Activated CD4-positive, alpha-beta memory T cell treated with anti-CD3 and anti-CD28 coated beads for 36 hours (primary cell): ENCODE results near the gene CYSRT1. TPM values are rescaled to one million over a fixed set of nuclear protein-coding genes. Genes with fewer than 3 reads are reported as not detected.

Source experiments
- CTCF ChIA-PET: fragments of 350-600 bp; sonication (Branson Sonifier 250); formaldehyde crosslinking; loops from one replicate; lab custom pipeline; 2021; ENCODE audit warnings: antibody characterized with exemption, inconsistent platforms; lab: Charles Lee
- POLR2A ChIA-PET: fragments of 350-600 bp; sonication (Branson Sonifier 250); formaldehyde crosslinking; loops from one replicate; lab custom pipeline; 2021; ENCODE audit warnings: antibody characterized with exemption; lab: Charles Lee
- DNase-seq: peaks from one replicate; pipeline ENCODE4 v3.0.0-alpha.2; 2020
- H3K27ac Mint-ChIP-seq: one replicate; pipeline ENCODE4 v1.8.0; 2021; ENCODE audit warnings: mixed read lengths
- H3K27me3 Mint-ChIP-seq: one replicate; pipeline ENCODE4 v1.8.0; 2021; ENCODE audit warnings: mixed read lengths
- H3K36me3 Mint-ChIP-seq: one replicate; pipeline ENCODE4 v1.8.0; 2021; ENCODE audit warnings: mixed read lengths
- H3K4me1 Mint-ChIP-seq: one replicate; pipeline ENCODE4 v1.8.0; 2021; ENCODE audit warnings: low read depth, mixed read lengths
- H3K4me3 Mint-ChIP-seq: one replicate; pipeline ENCODE4 v1.8.0; 2021; ENCODE audit warnings: mild to moderate bottlenecking, mixed read lengths
- H3K9me3 Mint-ChIP-seq: one replicate; pipeline ENCODE4 v1.8.0; 2021; ENCODE audit warnings: mixed read lengths
- intact Hi-C: fragments of 100-400 bp; cut with micrococcal nuclease; formaldehyde crosslinking; loops from one replicate; pipeline ENCODE4 v1.15.1; 2023
- total RNA-seq, 2 experiments: library from RNA; stranded (reverse); gene quantifications; one replicate each; pipeline ENCODE4 v1.2.3, GENCODE V29; 2021

The CYSRT1 gene
- total RNA-seq, 2 experiments from 2014 or later = 0.21 to 0.70 TPM

DNA sequence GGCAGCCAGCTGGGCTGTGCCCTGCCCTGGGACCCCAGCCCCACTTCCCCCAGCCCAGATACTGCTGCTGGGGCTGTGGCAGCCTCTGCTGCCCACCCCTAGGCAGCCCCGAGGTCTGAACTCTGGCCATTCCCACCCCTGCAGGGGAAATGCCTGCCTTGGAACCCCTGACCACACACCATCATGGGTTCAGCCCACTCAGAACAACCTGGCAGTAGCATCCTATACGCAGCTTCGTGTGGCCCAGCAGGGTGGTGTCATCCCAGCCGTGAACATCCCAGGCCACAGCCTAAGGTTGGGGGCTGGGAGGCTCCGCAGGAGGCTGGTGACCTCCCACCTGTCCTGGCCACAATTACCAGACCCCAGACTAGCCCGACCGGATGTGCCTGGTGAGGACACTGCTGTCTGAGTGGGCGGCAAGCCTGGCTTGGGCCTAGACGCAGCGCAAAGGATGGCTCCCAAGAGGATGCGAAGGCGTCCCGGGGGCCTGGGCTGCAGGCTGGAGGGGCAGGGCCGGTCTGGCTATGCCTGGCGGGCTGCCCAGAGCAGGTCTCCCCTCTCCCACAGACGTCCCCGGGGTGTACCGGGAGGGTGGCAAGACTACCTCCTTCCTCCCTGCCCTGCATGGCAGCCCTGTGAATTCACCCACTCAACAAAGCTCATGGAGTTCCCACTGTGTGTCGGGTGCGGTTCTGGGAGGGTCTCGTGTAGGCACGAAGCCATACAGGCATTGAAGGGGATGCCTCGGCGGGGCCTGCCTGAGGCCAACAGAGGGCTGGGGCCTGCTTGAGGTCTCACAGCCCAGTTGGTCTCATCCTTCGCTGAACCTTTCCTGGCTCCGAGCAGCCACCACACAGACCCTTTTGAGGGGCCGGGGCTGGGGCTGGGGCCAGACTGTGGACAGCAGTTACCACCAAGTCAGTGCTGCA is 4.3 kb downstream of the CYSRT1 start:
- Mint-ChIP-seq H3K4me1 (peaks cover 2% of the 10 kb centered on the region), H3K4me3 (no peak overlapping the region), H3K27me3 (peaks cover 5% of the 10 kb centered on the region), H3K9me3 (no peaks in the 10 kb centered on the region), H3K36me3 (no peaks in the 10 kb centered on the region), H3K27ac (no peak overlapping the region)
- intact Hi-C loops = no loop called here
- CTCF ChIA-PET = interaction anchor here (0.8 to 3.5 kb wide), 3 partner anchors 10 to 111 kb away, joined by 3 to 16 read pairs (median 3); no protein-coding TSS in a partner anchor
- DNase-seq = no peak
- POLR2A ChIA-PET = no interaction called here

DNA sequence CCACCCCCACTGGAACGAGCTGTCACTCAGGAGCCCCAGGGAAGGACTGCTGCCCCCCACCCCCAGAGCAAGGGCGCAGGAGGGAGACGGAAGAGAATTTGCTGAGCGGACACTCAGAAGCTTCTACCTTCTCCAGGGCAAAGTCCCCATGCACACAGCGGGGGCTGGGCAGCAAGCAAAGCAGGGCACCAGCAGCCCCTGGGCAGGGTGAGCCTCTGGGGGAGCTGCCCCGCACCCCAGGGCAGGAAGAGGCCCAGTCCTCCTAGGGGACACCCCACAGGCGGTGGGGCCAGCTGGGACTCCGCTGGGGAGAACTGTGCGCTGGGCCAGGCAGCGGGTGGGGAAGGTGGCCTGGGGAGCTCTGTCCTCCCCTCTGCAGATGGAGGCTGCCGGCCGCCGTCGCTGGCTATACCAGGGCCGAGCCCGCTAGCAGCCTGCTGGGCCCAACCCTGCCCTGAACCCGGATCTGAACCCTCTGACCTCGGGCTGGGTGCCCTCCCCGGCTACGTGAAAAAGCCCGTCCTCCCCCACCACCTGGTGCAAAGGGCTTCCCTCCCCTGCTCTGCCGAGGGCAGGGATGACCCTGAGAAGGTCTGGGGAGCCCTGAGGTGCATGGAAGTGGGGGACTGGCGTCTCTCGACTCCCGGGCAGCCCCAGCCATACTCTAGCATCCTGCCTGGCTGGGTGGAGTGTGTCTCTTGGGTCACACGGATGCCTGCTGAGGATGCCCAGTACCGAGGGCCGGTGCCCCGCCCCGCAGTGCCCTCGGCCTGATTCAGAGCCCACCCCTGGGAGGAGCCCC is 5.1 kb downstream of the CYSRT1 start:
- intact Hi-C loops = no loop called here
- Mint-ChIP-seq H3K27ac (no peak overlapping the region), H3K4me1 (peaks cover 2% of the 10 kb centered on the region), H3K27me3 (peaks cover 11% of the 10 kb centered on the region), H3K9me3 (no peaks in the 10 kb centered on the region), H3K4me3 (no peak overlapping the region), H3K36me3 (no peaks in the 10 kb centered on the region)
- ChIA-PET POLR2A (no interaction called here), CTCF (interaction anchor here (0.8 to 1.1 kb wide), 2 partner anchors 9 to 41 kb away, joined by 3 read pairs; no protein-coding TSS in a partner anchor)
- no peak for DNase-seq

DNA sequence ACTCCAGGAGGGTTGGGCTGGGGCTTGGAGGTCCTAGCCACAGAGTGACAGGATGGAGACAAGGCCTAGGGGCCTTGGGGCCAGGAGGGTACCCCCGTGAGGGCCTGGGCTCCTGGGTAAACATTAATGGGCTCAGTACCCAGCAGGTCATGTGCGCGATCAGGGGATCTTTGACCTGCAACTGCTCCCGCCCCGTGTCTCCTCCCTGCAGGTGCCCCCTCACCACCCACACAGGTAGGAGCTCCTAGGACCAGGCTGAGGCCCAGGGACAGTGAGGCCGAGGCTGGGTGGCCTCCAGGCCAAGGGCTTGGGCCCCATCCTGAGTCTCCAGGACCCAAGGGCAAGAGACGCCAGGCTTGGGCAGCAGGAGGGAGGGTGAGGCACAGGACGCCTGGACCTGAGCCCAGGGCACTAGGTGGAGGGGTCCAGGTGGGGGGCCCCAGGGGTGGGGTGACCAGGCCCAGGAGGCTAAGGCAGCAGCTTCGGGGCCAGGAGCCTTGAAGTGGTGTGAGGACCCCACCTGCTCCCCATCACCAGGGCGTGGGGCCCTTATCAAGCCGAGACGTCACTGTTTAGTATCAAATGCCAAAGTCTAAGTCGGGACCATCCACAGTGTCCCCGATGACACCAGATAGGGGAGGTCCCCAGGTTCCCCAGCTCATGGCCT is 5.9 kb downstream of the CYSRT1 start, which contains the start of gene SLC34A3:
Gene SLC34A3, plus strand, starts transcription at position 197 of the 667 bp plus-strand sequence. CDS start 802 bp downstream, outside the sequence.
- Mint-ChIP-seq H3K36me3 (no peaks in the 10 kb centered on the region), H3K27ac (no peak within 1 kb of the TSS), H3K9me3 (no peaks in the 10 kb centered on the region), H3K27me3 (peaks cover 13% of the 10 kb centered on the region), H3K4me3 (no peak within 1 kb of the TSS), H3K4me1 (peaks cover 2% of the 10 kb centered on the region)
- no peak for DNase-seq
- ChIA-PET POLR2A (no interaction called here), CTCF (no interaction called here)
- intact Hi-C loops = no loop called here

DNA sequence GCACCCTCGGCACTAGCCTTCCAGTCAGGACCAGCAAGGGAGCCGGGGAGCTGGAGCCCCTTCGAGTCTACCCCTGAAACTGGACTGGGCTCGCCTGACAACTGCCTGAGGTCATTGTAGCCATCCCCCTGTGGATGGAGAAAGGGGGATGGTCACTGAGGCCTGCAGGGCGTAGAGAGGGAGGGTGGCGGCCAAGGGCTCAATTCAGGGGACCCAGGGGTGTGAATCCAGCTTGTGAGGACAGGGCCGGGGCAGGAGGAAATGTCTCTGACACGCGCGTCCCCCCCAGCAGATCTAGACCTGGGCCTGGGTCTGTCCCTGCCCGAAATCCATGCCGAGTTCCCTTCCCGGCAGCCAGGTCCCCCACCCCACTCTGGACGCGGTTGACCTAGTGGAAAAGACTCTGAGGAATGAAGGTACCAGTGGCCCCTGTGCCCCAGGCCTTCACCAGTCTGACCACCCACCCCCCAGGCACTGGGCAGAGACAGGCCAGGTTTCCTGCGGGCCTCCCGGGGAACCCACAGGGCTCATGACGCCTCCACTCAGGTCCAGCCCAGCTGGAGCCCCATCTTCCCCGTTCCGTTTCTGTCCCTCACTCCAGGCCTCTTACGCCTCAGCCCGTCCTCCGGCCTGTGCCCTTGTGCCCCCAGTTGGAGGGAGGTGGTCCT is 6.5 kb downstream of the CYSRT1 start:
- POLR2A ChIA-PET = no interaction called here
- CTCF ChIA-PET = no interaction called here
- Mint-ChIP-seq H3K9me3 (no peaks in the 10 kb centered on the region), H3K27me3 (peaks cover 13% of the 10 kb centered on the region), H3K27ac (no peak overlapping the region), H3K36me3 (no peaks in the 10 kb centered on the region), H3K4me1 (peaks cover 2% of the 10 kb centered on the region), H3K4me3 (no peak overlapping the region)
- intact Hi-C loops = no loop called here
- no peak for DNase-seq

DNA sequence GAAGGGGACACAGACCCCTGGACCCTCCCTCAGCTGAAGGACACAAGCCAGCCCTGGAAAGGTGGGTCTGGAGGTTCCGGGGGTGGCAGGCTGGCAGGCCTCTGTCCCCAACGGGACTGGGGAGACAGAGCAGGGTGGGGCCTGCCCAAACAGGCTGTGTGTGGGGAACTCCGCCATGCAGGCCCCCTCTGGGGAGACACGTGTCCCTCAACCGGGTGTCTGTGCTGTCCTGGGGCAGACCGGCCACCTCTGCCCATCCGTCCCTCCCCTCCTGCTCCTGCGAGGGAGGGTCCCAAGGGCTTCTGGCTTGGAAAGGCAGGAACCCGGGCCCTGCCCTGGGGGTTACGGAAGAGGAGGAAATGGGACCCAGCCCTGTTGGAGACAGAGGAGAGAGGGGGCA is 7.1 kb downstream of the CYSRT1 start:
- DNase-seq = no peak
- Mint-ChIP-seq H3K36me3 (no peaks in the 10 kb centered on the region), H3K4me3 (no peak overlapping the region), H3K9me3 (no peaks in the 10 kb centered on the region), H3K4me1 (peaks cover 2% of the 10 kb centered on the region), H3K27me3 (peaks cover 13% of the 10 kb centered on the region), H3K27ac (no peak overlapping the region)
- ChIA-PET CTCF (no interaction called here), POLR2A (no interaction called here)
- intact Hi-C loops = no loop called here

DNA sequence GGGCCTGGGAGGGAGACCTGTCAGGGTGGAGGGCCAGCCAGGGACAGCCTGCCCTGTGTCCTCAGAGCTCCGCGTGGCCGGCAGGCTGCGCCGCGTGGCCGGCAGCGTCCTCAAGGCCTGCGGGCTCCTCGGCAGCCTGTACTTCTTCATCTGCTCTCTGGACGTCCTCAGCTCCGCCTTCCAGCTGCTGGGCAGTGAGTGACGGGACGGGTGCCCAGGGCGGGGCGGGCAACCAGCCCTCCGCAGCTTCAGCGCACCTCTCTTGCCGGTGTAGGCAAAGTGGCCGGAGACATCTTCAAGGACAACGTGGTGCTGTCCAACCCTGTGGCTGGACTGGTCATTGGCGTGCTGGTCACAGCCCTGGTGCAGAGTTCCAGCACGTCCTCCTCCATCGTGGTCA is 7.5 kb downstream of the CYSRT1 start:
- ChIA-PET CTCF (no interaction called here), POLR2A (no interaction called here)
- peaks cover 2% of the 10 kb centered on the region for H3K4me1 Mint-ChIP-seq
- H3K9me3 Mint-ChIP-seq = no peaks in the 10 kb centered on the region
- intact Hi-C loops = no loop called here
- H3K27me3 Mint-ChIP-seq = peaks cover 13% of the 10 kb centered on the region
- no peaks in the 10 kb centered on the region for H3K36me3 Mint-ChIP-seq
- H3K27ac Mint-ChIP-seq = no peak overlapping the region
- H3K4me3 Mint-ChIP-seq = no peak overlapping the region
- DNase-seq = no peak

DNA sequence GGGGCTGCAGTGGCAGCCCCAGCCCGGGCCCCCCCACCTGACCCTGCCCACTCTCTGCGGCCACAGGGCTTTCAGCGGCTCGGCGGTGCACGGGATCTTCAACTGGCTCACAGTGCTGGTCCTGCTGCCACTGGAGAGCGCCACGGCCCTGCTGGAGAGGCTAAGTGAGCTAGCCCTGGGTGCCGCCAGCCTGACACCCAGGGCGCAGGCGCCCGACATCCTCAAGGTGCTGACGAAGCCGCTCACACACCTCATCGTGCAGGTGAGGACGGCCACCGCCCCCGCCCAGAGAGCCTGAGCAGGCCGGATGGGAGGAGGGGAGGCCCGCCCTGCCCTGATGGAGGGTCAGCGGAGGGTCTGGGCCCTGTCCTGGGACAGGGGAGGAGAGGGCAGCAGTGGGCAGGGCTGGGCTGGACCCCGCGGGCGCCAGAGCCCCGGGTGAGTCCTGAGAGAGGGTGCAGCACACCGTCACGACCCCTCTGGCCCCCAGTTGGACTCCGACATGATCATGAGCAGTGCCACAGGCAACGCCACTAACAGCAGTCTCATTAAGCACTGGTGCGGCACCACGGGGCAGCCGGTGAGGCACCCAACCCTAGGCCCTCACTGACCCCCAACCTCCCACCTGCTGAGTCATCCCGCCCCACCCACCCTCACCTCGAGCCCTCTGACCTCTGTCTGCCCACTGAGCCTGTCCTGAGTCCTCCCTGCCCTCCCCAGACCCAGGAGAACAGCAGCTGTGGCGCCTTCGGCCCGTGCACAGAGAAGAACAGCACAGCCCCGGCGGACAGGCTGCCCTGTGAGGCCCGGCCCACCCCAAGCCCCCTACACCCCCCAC is 8.4 kb downstream of the CYSRT1 start:
- ChIA-PET CTCF (no interaction called here), POLR2A (no interaction called here)
- H3K4me1 Mint-ChIP-seq = peaks cover 3% of the 10 kb centered on the region
- no peaks in the 10 kb centered on the region for H3K36me3 Mint-ChIP-seq
- H3K27ac Mint-ChIP-seq = no peak overlapping the region
- H3K27me3 Mint-ChIP-seq = peaks cover 11% of the 10 kb centered on the region
- H3K9me3 Mint-ChIP-seq = no peaks in the 10 kb centered on the region
- intact Hi-C loops = no loop called here
- no peak for DNase-seq
- no peak overlapping the region for H3K4me3 Mint-ChIP-seq

DNA sequence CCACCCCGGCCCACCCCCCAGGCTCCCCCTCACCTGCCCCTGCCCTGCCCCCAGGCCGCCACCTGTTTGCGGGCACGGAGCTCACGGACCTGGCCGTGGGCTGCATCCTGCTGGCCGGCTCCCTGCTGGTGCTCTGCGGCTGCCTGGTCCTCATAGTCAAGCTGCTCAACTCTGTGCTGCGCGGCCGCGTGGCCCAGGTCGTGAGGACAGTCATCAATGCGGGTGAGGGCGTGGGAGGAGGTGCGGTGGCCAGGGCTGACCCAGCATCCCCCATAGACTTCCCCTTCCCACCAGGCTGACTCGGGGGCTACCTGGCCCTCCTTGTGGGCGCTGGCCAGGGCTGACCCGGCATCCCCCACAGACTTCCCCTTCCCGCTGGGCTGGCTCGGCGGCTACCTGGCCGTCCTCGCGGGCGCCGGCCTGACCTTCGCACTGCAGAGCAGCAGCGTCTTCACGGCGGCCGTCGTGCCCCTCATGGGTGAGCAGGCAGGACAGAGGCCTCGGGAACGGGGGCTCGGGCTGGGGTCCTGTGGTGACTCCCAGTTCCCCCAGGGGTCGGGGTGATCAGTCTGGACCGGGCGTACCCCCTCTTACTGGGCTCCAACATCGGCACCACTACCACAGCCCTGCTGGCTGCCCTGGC is 9.2 kb downstream of the CYSRT1 start:
- CTCF ChIA-PET = interaction anchor here (0.6 to 1.4 kb wide), 2 partner anchors 25 to 33 kb away, joined by 3 read pairs; partner anchors contain the start of gene TPRN
- Mint-ChIP-seq H3K4me3 (no peak overlapping the region), H3K27ac (no peak overlapping the region), H3K27me3 (peaks cover 11% of the 10 kb centered on the region), H3K36me3 (no peaks in the 10 kb centered on the region), H3K9me3 (no peaks in the 10 kb centered on the region), H3K4me1 (peaks cover 9% of the 10 kb centered on the region)
- POLR2A ChIA-PET = no interaction called here
- intact Hi-C loops = no loop called here
- no peak for DNase-seq

DNA sequence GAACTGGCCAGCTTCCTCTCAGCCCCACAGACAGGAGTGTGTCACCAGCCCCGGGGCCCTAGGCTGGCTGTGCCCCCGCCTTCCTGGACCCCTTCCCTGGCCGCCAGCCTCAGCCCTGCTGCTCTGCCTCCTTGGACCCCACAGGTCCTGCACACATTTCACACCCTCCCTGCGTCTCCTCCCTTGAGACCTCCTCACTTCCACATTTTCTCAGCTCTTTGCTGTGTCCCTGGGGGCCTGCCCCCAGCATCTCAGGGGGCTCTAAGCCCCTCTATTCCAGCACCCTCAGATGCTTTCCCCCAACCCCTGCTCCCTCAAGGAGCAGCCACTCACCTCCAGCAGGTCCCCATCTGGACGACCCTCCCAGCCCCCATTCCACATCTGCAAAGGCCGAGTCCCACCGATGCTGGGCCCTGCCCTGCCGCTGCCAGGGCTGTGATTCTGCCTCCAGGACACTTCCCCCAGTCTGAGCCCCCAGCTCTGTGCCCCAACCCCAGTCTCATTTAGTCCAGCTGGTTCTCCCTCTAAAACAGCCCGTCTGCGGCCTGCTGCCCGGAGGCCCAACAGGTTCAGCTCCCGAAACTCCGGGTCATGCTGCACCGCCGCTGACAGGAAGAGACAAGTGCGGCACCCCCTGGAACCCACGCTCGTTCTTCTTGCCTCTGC is 9.9 kb downstream of the CYSRT1 start:
- Mint-ChIP-seq H3K36me3 (no peaks in the 10 kb centered on the region), H3K4me3 (no peak overlapping the region), H3K27ac (peak overlapping the region; percentile 18), H3K4me1 (peaks cover 9% of the 10 kb centered on the region), H3K27me3 (peaks cover 11% of the 10 kb centered on the region), H3K9me3 (no peaks in the 10 kb centered on the region)
- POLR2A ChIA-PET = no interaction called here
- no peak for DNase-seq
- intact Hi-C loops = no loop called here
- CTCF ChIA-PET = interaction anchor here (0.6 to 2.0 kb wide), 4 partner anchors 13 to 34 kb away, joined by 3 to 5 read pairs (median 3); partner anchors contain the start of gene TPRN
